HEK293 (cell line): ENCODE measurements around the gene DYNLRB1.

Experiments
- CTCF ChIA-PET: fragments of 350-600 bp; formaldehyde crosslinking; extraction: SDS; loops from one replicate; lab custom pipeline; 2021; ENCODE audit warnings: antibody characterized with exemption; lab: Yijun Ruan, JAX
- POLR2A ChIA-PET: fragments of 300-600 bp; formaldehyde crosslinking; extraction: SDS; loops from one replicate; lab custom pipeline; 2020; ENCODE audit warnings: antibody characterized with exemption, inconsistent platforms; lab: Yijun Ruan, JAX
- H3K27ac ChIP-seq: fragments of 200-500 bp; sonication (Bioruptor generic); 2 replicates; pipeline ENCODE4 v1.5.1; 2014; ENCODE audit warnings: low read depth, low read length, control low read depth, inconsistent platforms; ENCODE audit errors: extremely low read depth
- H3K36me3 ChIP-seq, 2 experiments: fragments of 200-500 bp in 1 of 2; sonication (Bioruptor generic) in 1 of 2; 1 replicate in 1 of 2; 2 replicates in 1 of 2; pipeline ENCODE4 v1.5.1; 2014 to 2017; ENCODE audit warnings: inconsistent platforms in 2 of 2, low read length in 2 of 2; ENCODE audit not compliant: control insufficient read depth in 2 of 2, insufficient read depth in 1 of 2
- H3K4me1 ChIP-seq: fragments of 200-500 bp; sonication (Bioruptor generic); 2 replicates; pipeline ENCODE4 v1.5.1; 2014; ENCODE audit warnings: mild to moderate bottlenecking, low read length, inconsistent platforms; ENCODE audit not compliant: control insufficient read depth, insufficient read depth
- H3K4me3 ChIP-seq: 2 replicates; pipeline ENCODE4 v1.5.1; 2011; ENCODE audit warnings: low read depth, mild to moderate bottlenecking, control low read depth, low read length, moderate library complexity
- H3K9me3 ChIP-seq: fragments of 200-500 bp; sonication (Bioruptor generic); 2 replicates; pipeline ENCODE4 v1.5.1; 2014; ENCODE audit warnings: low read depth, low read length, inconsistent platforms; ENCODE audit not compliant: control insufficient read depth, insufficient read depth
- BCL6B ChIP-seq: fragments of 450-650 bp; formaldehyde crosslinking; IDR thresholded peaks from 2 replicates; pipeline ENCODE4 v1.5.1; 2017; ENCODE audit warnings: missing biosample characterization, missing genetic modification characterization
- KLF16 ChIP-seq: fragments of 450-650 bp; formaldehyde crosslinking; IDR thresholded peaks from 2 replicates; pipeline ENCODE4 v1.5.1; 2017; ENCODE audit warnings: missing biosample characterization, missing genetic modification characterization
- OVOL3 ChIP-seq: fragments of 450-650 bp; formaldehyde crosslinking; IDR thresholded peaks from 2 replicates; pipeline ENCODE4 v1.5.1; 2016; ENCODE audit warnings: missing biosample characterization, missing genetic modification characterization
- RBAK ChIP-seq: fragments of 450-650 bp; formaldehyde crosslinking; IDR thresholded peaks from 2 replicates; pipeline ENCODE4 v1.5.1; 2016; ENCODE audit warnings: missing biosample characterization, missing genetic modification characterization
- SCRT1 ChIP-seq: fragments of 450-650 bp; formaldehyde crosslinking; IDR thresholded peaks from 2 replicates; pipeline ENCODE4 v1.5.1; 2016; ENCODE audit warnings: missing biosample characterization, missing genetic modification characterization, borderline replicate concordance
- TRIM28 ChIP-seq: IDR thresholded peaks from 2 replicates; pipeline ENCODE4 v1.6.1; 2011; ENCODE audit warnings: low read length, control low read depth, borderline replicate concordance
- WT1 ChIP-seq: fragments of 450-650 bp; formaldehyde crosslinking; IDR thresholded peaks from 2 replicates; pipeline ENCODE4 v1.5.1; 2016; ENCODE audit warnings: missing biosample characterization, missing genetic modification characterization
- ZBTB1 ChIP-seq: fragments of 450-650 bp; formaldehyde crosslinking; IDR thresholded peaks from 2 replicates; pipeline ENCODE4 v1.5.1; 2016; ENCODE audit warnings: missing biosample characterization, missing genetic modification characterization
- ZBTB7A ChIP-seq: fragments of 450-650 bp; formaldehyde crosslinking; IDR thresholded peaks from 2 replicates; pipeline ENCODE4 v1.5.1; 2016; ENCODE audit warnings: low read depth, missing biosample characterization, missing genetic modification characterization
- ZFP37 ChIP-seq: fragments of 450-650 bp; formaldehyde crosslinking; IDR thresholded peaks from 2 replicates; pipeline ENCODE4 v1.5.1; 2016; ENCODE audit warnings: missing biosample characterization, missing genetic modification characterization
- ZFP41 ChIP-seq: fragments of 450-650 bp; formaldehyde crosslinking; IDR thresholded peaks from 2 replicates; pipeline ENCODE4 v1.5.1; 2016; ENCODE audit warnings: missing biosample characterization, missing genetic modification characterization, borderline replicate concordance
- ZNF146 ChIP-seq: fragments of 450-650 bp; formaldehyde crosslinking; IDR thresholded peaks from 2 replicates; pipeline ENCODE4 v1.5.1; 2016; ENCODE audit warnings: missing biosample characterization, missing genetic modification characterization
- ZNF169 ChIP-seq: fragments of 450-650 bp; formaldehyde crosslinking; IDR thresholded peaks from 2 replicates; pipeline ENCODE4 v1.5.1; 2016; ENCODE audit warnings: missing biosample characterization, missing genetic modification characterization
- ZNF202 ChIP-seq: fragments of 450-650 bp; formaldehyde crosslinking; IDR thresholded peaks from 2 replicates; pipeline ENCODE4 v1.5.1; 2016; ENCODE audit warnings: missing biosample characterization, missing genetic modification characterization, borderline replicate concordance
- ZNF26 ChIP-seq: fragments of 450-650 bp; formaldehyde crosslinking; IDR thresholded peaks from 2 replicates; pipeline ENCODE4 v1.5.1; 2016; ENCODE audit warnings: missing biosample characterization, missing genetic modification characterization
- ZNF324 ChIP-seq: fragments of 450-650 bp; formaldehyde crosslinking; IDR thresholded peaks from 2 replicates; pipeline ENCODE4 v1.5.1; 2016; ENCODE audit warnings: missing biosample characterization, missing genetic modification characterization
- ZNF366 ChIP-seq: fragments of 450-650 bp; formaldehyde crosslinking; conservative IDR thresholded peaks from 2 replicates; pipeline ENCODE4 v1.5.1; 2016; ENCODE audit warnings: missing biosample characterization, missing genetic modification characterization
- ZNF544 ChIP-seq: fragments of 450-650 bp; formaldehyde crosslinking; IDR thresholded peaks from 2 replicates; pipeline ENCODE4 v1.5.0; 2017; ENCODE audit warnings: missing biosample characterization, missing genetic modification characterization
- ZNF555 ChIP-seq: fragments of 450-650 bp; formaldehyde crosslinking; conservative IDR thresholded peaks from 2 replicates; pipeline ENCODE4 v1.5.1; 2017; ENCODE audit warnings: missing biosample characterization, mild to moderate bottlenecking, missing genetic modification characterization, inconsistent platforms
- ZNF561 ChIP-seq: fragments of 450-650 bp; IDR thresholded peaks from 2 replicates; pipeline ENCODE4 v1.5.1; 2018; ENCODE audit warnings: missing biosample characterization, missing genetic modification characterization, borderline replicate concordance
- ZNF768 ChIP-seq: fragments of 450-650 bp; formaldehyde crosslinking; IDR thresholded peaks from 2 replicates; pipeline ENCODE4 v1.5.1; 2018; ENCODE audit warnings: missing biosample characterization, mild to moderate bottlenecking, missing genetic modification characterization
- ZNF777 ChIP-seq: fragments of 450-650 bp; formaldehyde crosslinking; IDR thresholded peaks from 2 replicates; pipeline ENCODE4 v1.5.1; 2017; ENCODE audit warnings: missing biosample characterization, missing genetic modification characterization, borderline replicate concordance
- ZNF843 ChIP-seq: fragments of 450-650 bp; formaldehyde crosslinking; IDR thresholded peaks from 2 replicates; pipeline ENCODE4 v1.5.1; 2016; ENCODE audit warnings: missing biosample characterization, missing genetic modification characterization
- ZSCAN23 ChIP-seq: fragments of 450-650 bp; formaldehyde crosslinking; IDR thresholded peaks from 2 replicates; pipeline ENCODE4 v1.5.1; 2016; ENCODE audit warnings: missing biosample characterization, missing genetic modification characterization
- TF ChIP-seq, protein P1 (sequence below): fragments of 450-650 bp; formaldehyde crosslinking; IDR thresholded peaks from 2 replicates; pipeline ENCODE4 v1.5.1; 2016; ENCODE audit warnings: missing biosample characterization, missing genetic modification characterization
- TF ChIP-seq, protein P2 (sequence below): fragments of 450-650 bp; formaldehyde crosslinking; IDR thresholded peaks from 2 replicates; pipeline ENCODE4 v1.5.1; 2016; ENCODE audit warnings: missing biosample characterization, missing genetic modification characterization
- TF ChIP-seq, protein P3 (sequence below): fragments of 450-650 bp; formaldehyde crosslinking; IDR thresholded peaks from 2 replicates; pipeline ENCODE4 v1.5.1; 2016; ENCODE audit warnings: missing biosample characterization, missing genetic modification characterization

Gene DYNLRB1

GRCh38 chr20:34491226-34491931, 24.8 kb upstream of the DYNLRB1 start (continued):
- TF ChIP-seq ZNF777 (tag by site-specific recombination) = no peak
- TF ChIP-seq ZNF768 (tag by site-specific recombination) = no peak
- no peak for TF ChIP-seq ZNF555 (tag by site-specific recombination)
- no peak for TF ChIP-seq ZNF324 (tag by site-specific recombination)
- TF ChIP-seq TRIM28 = no peak
- TF ChIP-seq ZNF561 (tag by site-specific recombination) = no peak
- TF ChIP-seq ZBTB7A (tag by site-specific recombination) = no peak
- TF ChIP-seq BCL6B = no peak
- TF ChIP-seq ZNF26 (tag by site-specific recombination) = no peak
- no peak for TF ChIP-seq KLF16
- TF ChIP-seq, protein P1, sequence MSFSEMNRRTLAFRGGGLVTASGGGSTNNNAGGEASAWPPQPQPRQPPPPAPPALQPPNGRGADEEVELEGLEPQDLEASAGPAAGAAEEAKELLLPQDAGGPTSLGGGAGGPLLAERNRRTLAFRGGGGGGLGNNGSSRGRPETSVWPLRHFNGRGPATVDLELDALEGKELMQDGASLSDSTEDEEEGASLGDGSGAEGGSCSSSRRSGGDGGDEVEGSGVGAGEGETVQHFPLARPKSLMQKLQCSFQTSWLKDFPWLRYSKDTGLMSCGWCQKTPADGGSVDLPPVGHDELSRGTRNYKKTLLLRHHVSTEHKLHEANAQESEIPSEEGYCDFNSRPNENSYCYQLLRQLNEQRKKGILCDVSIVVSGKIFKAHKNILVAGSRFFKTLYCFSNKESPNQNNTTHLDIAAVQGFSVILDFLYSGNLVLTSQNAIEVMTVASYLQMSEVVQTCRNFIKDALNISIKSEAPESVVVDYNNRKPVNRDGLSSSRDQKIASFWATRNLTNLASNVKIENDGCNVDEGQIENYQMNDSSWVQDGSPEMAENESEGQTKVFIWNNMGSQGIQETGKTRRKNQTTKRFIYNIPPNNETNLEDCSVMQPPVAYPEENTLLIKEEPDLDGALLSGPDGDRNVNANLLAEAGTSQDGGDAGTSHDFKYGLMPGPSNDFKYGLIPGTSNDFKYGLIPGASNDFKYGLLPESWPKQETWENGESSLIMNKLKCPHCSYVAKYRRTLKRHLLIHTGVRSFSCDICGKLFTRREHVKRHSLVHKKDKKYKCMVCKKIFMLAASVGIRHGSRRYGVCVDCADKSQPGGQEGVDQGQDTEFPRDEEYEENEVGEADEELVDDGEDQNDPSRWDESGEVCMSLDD = no peak
- no peak for TF ChIP-seq ZNF202 (tag by site-specific recombination)

- Histone ChIP-seq H3K4me1 (no peaks in the 10 kb centered on the region), H3K9me3 (no peaks in the 10 kb centered on the region), H3K36me3 (peaks cover 52 to 87% of the 10 kb centered on the region in 2 experiments), H3K4me3 (no peak overlapping the region), H3K27ac (no peak overlapping the region)
- ChIA-PET POLR2A (no interaction called here), CTCF (interaction anchor here (0.5 to 4.4 kb wide), 3 partner anchors 16 to 179 kb away, joined by 3 to 20 read pairs (median 3); no protein-coding TSS in a partner anchor)
- no peak for TF ChIP-seq RBAK (tag by site-specific recombination)
- TF ChIP-seq WT1 (tag by site-specific recombination) = no peak
- no peak for TF ChIP-seq ZSCAN23 (tag by site-specific recombination)
- TF ChIP-seq ZNF544 = no peak
- TF ChIP-seq ZNF169 (tag by site-specific recombination) = no peak
- TF ChIP-seq ZNF843 (tag by site-specific recombination) = no peak
- TF ChIP-seq, protein P2, sequence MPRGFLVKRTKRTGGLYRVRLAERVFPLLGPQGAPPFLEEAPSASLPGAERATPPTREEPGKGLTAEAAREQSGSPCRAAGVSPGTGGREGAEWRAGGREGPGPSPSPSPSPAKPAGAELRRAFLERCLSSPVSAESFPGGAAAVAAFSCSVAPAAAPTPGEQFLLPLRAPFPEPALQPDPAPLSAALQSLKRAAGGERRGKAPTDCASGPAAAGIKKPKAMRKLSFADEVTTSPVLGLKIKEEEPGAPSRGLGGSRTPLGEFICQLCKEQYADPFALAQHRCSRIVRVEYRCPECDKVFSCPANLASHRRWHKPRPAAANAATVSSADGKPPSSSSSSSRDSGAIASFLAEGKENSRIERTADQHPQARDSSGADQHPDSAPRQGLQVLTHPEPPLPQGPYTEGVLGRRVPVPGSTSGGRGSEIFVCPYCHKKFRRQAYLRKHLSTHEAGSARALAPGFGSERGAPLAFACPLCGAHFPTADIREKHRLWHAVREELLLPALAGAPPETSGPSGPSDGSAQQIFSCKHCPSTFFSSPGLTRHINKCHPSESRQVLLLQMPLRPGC (tag by site-specific recombination) = no peak
- no peak for TF ChIP-seq OVOL3 (tag by site-specific recombination)
- TF ChIP-seq ZNF366 = no peak
- TF ChIP-seq ZFP37 (tag by site-specific recombination) = no peak
- TF ChIP-seq ZNF146 (tag by site-specific recombination) = no peak
- no peak for TF ChIP-seq ZBTB1 (tag by site-specific recombination)
- no peak for TF ChIP-seq SCRT1 (tag by site-specific recombination)
- no peak for TF ChIP-seq ZFP41 (tag by site-specific recombination)
- TF ChIP-seq, protein P3, sequence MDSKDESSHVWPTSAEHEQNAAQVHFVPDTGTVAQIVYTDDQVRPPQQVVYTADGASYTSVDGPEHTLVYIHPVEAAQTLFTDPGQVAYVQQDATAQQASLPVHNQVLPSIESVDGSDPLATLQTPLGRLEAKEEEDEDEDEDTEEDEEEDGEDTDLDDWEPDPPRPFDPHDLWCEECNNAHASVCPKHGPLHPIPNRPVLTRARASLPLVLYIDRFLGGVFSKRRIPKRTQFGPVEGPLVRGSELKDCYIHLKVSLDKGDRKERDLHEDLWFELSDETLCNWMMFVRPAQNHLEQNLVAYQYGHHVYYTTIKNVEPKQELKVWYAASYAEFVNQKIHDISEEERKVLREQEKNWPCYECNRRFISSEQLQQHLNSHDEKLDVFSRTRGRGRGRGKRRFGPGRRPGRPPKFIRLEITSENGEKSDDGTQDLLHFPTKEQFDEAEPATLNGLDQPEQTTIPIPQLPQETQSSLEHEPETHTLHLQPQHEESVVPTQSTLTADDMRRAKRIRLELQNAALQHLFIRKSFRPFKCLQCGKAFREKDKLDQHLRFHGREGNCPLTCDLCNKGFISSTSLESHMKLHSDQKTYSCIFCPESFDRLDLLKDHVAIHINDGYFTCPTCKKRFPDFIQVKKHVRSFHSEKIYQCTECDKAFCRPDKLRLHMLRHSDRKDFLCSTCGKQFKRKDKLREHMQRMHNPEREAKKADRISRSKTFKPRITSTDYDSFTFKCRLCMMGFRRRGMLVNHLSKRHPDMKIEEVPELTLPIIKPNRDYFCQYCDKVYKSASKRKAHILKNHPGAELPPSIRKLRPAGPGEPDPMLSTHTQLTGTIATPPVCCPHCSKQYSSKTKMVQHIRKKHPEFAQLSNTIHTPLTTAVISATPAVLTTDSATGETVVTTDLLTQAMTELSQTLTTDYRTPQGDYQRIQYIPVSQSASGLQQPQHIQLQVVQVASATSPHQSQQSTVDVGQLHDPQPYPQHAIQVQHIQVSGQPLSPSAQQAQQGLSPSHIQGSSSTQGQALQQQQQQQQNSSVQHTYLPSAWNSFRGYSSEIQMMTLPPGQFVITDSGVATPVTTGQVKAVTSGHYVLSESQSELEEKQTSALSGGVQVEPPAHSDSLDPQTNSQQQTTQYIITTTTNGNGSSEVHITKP (tag by site-specific recombination) = no peak
These were observed 24.2 kb upstream of the DYNLRB1 start for GRCh38 chr20:34491932-34492509.
